Astrocyte of the hippocampus (primary cell): ENCODE data around the gene TXNDC12.
A peak's percentile ranks its signal among the peaks of the same experiment; 100 is the strongest.
"Not testable (repeated sequence)": the region's sequence is repeated elsewhere in the genome, so short reads cannot be mapped to it uniquely, and the experiment has no call there.

ENCODE experiments used
- DNase-seq: peaks from one replicate; pipeline ENCODE4 v3.0.0; 2011; ENCODE audit warnings: low read depth, low spot score

TXNDC12 gene

GRCh38 chr1:52049337-52049736 lies 5.7 kb downstream of the TXNDC12 start:
- DNase-seq, result not testable (repeated sequence)

- DNase-seq, result not testable (repeated sequence)
These were observed 9.3 kb downstream of the TXNDC12 start for GRCh38 chr1:52045666-52046195.

- no peak for DNase-seq
These were observed 9.8 kb downstream of the TXNDC12 start for GRCh38 chr1:52045236-52045635.

- no peak for DNase-seq
These were observed 13.3 kb downstream of the TXNDC12 start for GRCh38 chr1:52041551-52042185.

GRCh38 chr1:52037909-52038308 lies 17.1 kb downstream of the TXNDC12 start:
- no peak for DNase-seq

GRCh38 chr1:52037402-52037814 lies 17.6 kb downstream of the TXNDC12 start:
- no peak for DNase-seq

- no peak for DNase-seq
These were observed 21.0 kb downstream of the TXNDC12 start for GRCh38 chr1:52034050-52034384.

- peak; percentile 94 for DNase-seq
These were observed 21.6 kb downstream of the TXNDC12 start, which contains the start of gene KTI12 for GRCh38 chr1:52033190-52034049. Gene KTI12, minus strand, starts transcription at chr1:52033810. Its CDS starts 49 bp downstream, at chr1:52033761.

GRCh38 chr1:52032785-52033131 lies 22.2 kb downstream of the TXNDC12 start:
- peak; percentile 63 for DNase-seq

- no peak for DNase-seq
These were observed 22.7 kb downstream of the TXNDC12 start for GRCh38 chr1:52032124-52032784.

GRCh38 chr1:52028839-52029238 lies 26.2 kb downstream of the TXNDC12 start:
- DNase-seq, result not testable (repeated sequence)

GRCh38 chr1:52028328-52028727 lies 26.7 kb downstream of the TXNDC12 start:
- no peak for DNase-seq

- no peak for DNase-seq
These were observed 28.7 kb downstream of the TXNDC12 start for GRCh38 chr1:52026278-52026677.

- no peak for DNase-seq
These were observed 32.9 kb downstream of the TXNDC12 start for GRCh38 chr1:52022133-52022532.

GRCh38 chr1:52008071-52008809 lies 46.8 kb downstream of the TXNDC12 start:
- no peak for DNase-seq

GRCh38 chr1:52007215-52008002 lies 47.6 kb downstream of the TXNDC12 start:
- no peak for DNase-seq

- not testable (repeated sequence) for DNase-seq
These were observed 48.9 kb downstream of the TXNDC12 start for GRCh38 chr1:52006081-52006553.

GRCh38 chr1:52005548-52005947 lies 49.4 kb downstream of the TXNDC12 start:
- DNase-seq, result peak; percentile 83

- no peak for DNase-seq
These were observed 51.1 kb downstream of the TXNDC12 start for GRCh38 chr1:52003877-52004276.

GRCh38 chr1:52002038-52002917 lies 52.7 kb downstream of the TXNDC12 start:
- peak; percentile 95 for DNase-seq
